ENCODE data around the gene RFX2. TPM values are rescaled to one million over a fixed set of nuclear protein-coding genes. Genes with fewer than 3 reads are reported as not detected.

Gene RFX2
- total RNA-seq, 1 donor = 81.1 TPM

Other genes starting within 250 kb of the RFX2 start
- gene FUT5, start 240.0 kb downstream of the RFX2 start, total RNA-seq = 0.54 TPM
- gene NDUFA11, start 206.7 kb downstream of the RFX2 start, total RNA-seq = 283 TPM
- 25.3 TPM for gene VMAC, start 205.6 kb downstream of the RFX2 start, total RNA-seq
- 11.3 TPM for gene CAPS, start 196.2 kb downstream of the RFX2 start, total RNA-seq
- gene RANBP3, start 132.4 kb downstream of the RFX2 start, total RNA-seq = 61.9 TPM
- gene ACSBG2, start 25.2 kb upstream of the RFX2 start, total RNA-seq = under 0.01 TPM
- gene MLLT1, start 169.5 kb upstream of the RFX2 start, total RNA-seq = 7.8 TPM
- gene ACER1, start 223.1 kb upstream of the RFX2 start, total RNA-seq = under 0.01 TPM